SJSA1 (cell line): ENCODE results near the gene NRCAM. TPM values are rescaled to one million over a fixed set of nuclear protein-coding genes. Genes with fewer than 3 reads are reported as not detected.

Experiments
- DNase-seq, 2 experiments: peaks; one replicate each; pipeline ENCODE4 v3.0.0-alpha.2; 2015 to 2020; ENCODE audit warnings: low spot score in 2 of 2, low read depth in 1 of 2
- H3K27ac ChIP-seq: fragments of 250-450 bp; sonication (Bioruptor Pico); 2 replicates; pipeline ENCODE4 v1.5.1; 2020; ENCODE audit warnings: mild to moderate bottlenecking, moderate library complexity
- H3K27me3 ChIP-seq: fragments of 250-450 bp; sonication (Bioruptor Pico); replicated peaks from 2 replicates; pipeline ENCODE4 v1.5.1; 2020; ENCODE audit warnings: mild to moderate bottlenecking, moderate library complexity
- H3K36me3 ChIP-seq: fragments of 250-450 bp; sonication (Bioruptor Pico); 2 replicates; pipeline ENCODE4 v1.5.1; 2020; ENCODE audit warnings: mild to moderate bottlenecking
- H3K4me1 ChIP-seq: fragments of 250-450 bp; sonication (Bioruptor Pico); replicated peaks from 2 replicates; pipeline ENCODE4 v1.6.1; 2021; ENCODE audit warnings: mild to moderate bottlenecking
- H3K4me3 ChIP-seq: fragments of 250-450 bp; sonication (Bioruptor Pico); 2 replicates; pipeline ENCODE4 v1.5.1; 2020; ENCODE audit warnings: mild to moderate bottlenecking
- H3K9me3 ChIP-seq: fragments of 250-450 bp; sonication (Bioruptor Pico); replicated peaks from 2 replicates; pipeline ENCODE4 v1.5.1; 2020; ENCODE audit warnings: mild to moderate bottlenecking
- total RNA-seq: library from RNA; depleted of rRNA; stranded (reverse); fragments of >200 nt; shearing (Covaris generic); gene quantifications from 2 replicates; pipeline ENCODE4 v1.2.3, GENCODE V29; 2014

The NRCAM gene
- total RNA-seq, 1 experiment from 2014 or later: not detected

DNA sequence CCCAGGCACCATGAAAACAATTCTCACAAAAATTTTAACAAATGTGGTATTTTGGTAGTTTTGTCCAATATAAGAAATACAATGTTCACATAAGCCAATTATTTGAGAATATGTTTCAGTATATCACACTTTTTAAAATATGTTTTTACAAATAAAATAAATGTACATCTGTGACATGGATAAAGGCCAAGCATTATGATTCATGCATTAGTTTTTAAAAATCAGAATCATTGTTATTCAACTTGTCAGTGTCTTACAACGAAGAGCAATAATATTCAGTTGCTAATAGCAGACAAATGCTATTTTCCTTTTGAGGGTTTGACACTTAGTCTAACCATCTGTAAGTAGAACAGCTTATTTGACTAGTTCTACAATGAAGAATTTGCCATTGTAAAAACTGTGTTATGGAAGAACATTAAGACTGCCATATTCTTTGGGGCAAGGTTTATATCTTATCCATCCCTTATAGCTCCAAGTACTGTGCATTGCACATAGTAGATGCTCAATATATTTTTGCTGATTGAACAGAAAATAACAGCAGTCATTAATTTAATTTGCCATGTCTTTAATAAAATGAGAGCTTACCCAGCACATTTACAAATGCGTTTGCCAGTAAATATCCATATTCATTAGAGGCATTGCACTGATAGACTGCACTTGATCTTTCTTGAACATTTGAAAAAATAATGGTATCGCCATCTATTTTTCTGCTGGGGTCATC lies 258.7 kb downstream of the NRCAM start:
- Histone ChIP-seq H3K36me3 (no peaks in the 10 kb centered on the region), H3K9me3 (no peaks in the 10 kb centered on the region), H3K4me1 (0 out of 2 replicates have a peak, but pooled peaks cover 3% of the 10 kb centered on the region), H3K27me3 (peaks cover 4% of the 10 kb centered on the region; the same call in 1 of the 2 replicates), H3K4me3 (no peak overlapping the region), H3K27ac (no peak overlapping the region)
- DNase-seq: no peak

DNA sequence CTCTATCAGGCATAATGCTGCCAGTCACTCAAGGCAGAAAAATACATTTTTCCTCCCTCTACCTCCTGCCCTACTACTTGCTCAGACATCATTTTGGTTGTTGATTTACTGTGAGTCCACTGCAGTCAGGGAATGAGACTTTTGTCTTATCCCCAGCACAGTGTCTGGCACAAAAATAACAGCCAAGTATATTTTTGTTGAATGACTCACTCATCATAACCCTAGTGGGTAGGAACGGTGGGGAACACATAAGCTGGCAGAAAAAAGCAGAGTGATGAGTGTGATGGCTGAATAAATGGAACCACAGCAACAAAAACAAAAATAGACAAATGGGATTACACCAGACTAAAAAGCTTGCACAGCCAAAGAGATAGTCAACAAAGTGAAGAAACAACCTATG lies 260.2 kb downstream of the NRCAM start:
- DNase-seq: peak in 1 of 2 experiments; percentile 16
- Histone ChIP-seq H3K27me3 (0 out of 2 replicates have a peak, but pooled peaks cover 4% of the 10 kb centered on the region), H3K4me3 (no peak overlapping the region), H3K27ac (no peak overlapping the region), H3K4me1 (0 out of 2 replicates have a peak, but pooled peaks cover 3% of the 10 kb centered on the region), H3K9me3 (no peaks in the 10 kb centered on the region), H3K36me3 (no peaks in the 10 kb centered on the region)

DNA sequence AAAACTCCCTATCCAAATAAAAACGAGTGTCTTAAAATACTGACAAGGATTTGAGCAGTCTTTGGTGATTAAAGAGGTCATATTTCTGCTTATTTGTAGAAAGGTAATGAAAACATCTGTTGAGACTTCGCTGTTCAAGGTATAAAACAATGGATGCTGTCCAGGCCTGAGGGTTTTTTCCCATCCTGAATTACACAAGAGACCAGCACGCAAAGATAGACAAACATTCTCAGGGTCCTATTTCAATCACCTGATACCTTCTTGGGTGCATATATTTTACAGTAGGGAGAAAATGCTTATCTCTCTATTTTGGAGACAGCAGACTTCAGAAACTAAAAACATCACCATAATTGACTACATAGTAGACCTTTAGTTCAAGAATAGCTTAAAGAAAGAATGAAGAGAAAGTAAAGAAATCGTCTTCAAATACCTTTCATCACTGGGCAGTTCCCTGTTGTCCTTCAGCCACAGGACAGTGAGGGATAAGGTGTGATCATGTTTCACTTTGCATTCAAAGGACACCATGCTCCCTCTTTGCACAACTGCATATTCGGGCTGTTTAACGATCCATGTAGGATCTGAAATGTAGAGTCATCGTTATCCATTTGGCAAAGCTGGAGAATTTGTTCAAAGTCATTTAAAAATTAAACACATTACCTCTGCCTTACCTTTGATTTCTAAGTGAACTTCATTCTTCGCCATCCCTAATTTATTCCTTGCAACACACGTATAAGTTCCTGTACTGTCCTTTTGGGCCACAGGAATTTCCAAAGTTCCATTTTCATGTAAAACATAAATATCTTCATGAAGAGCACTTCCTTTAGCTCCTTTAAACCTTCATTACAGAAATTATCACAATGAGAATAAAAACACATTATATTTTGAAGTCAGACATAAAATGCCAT lies 262.4 kb downstream of the NRCAM start:
- no peaks in the 10 kb centered on the region for H3K36me3 ChIP-seq
- H3K27ac ChIP-seq: no peak overlapping the region
- H3K9me3 ChIP-seq: no peaks in the 10 kb centered on the region
- H3K27me3 ChIP-seq: peaks cover 3% of the 10 kb centered on the region; the same call in 1 of the 2 replicates
- 0 out of 2 replicates have a peak, but pooled peaks cover 3% of the 10 kb centered on the region for H3K4me1 ChIP-seq
- no peak overlapping the region for H3K4me3 ChIP-seq
- no peak for DNase-seq

DNA sequence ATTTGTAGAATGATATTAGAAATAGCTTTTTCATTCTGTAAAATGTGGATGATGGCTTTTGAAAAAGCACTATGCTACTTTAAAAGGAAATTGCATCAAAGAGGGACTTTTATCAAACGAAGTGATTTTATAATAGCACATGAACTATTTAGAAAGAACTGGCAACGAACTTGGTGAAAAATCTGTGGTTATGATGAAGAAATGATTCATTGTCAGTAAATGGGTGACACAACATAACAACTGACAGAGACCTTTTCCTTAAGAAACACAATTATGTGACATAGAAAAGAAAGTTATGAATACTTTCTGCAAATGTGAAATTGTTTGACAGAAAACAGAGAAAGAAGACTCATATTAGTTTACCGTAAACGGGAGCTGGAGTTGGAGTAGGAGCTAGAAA lies 265.3 kb downstream of the NRCAM start:
- Histone ChIP-seq H3K27me3 (peaks cover 3% of the 10 kb centered on the region; the same call in 1 of the 2 replicates), H3K4me1 (0 out of 2 replicates have a peak, but pooled peaks cover 1% of the 10 kb centered on the region), H3K36me3 (no peaks in the 10 kb centered on the region), H3K4me3 (no peak overlapping the region), H3K9me3 (no peaks in the 10 kb centered on the region), H3K27ac (no peak overlapping the region)
- DNase-seq: no peak

DNA sequence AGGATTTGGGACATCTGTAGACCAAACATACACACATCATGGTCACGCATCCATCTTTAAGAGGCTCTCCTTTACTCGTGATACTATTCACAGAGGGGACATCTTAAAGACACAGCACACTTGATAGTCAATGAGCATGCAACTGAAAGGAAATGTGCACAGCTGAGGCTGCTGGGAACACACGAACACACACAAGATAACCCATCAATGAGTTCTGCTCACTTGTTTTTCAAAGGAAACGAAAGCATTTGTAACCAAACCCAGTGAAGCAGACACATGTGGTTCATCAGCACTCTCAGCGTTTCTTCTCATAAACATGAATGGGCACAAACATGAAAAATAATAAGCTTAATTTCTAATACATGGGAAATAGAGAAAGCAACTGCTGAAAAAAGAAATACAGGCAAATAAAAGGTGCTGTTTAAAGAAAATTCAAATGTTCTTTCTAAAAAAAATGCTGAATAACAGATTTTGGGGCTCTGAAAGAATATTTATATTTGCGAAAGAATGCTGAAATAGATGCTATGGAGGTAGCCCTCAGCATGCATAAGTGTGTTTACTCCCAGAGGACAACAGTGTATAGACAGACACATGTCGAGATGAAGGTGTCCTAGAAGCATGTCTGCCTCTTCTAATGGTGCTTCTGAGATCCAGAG lies 266.4 kb downstream of the NRCAM start:
- no peak for DNase-seq
- H3K27ac ChIP-seq: no peak overlapping the region

DNA sequence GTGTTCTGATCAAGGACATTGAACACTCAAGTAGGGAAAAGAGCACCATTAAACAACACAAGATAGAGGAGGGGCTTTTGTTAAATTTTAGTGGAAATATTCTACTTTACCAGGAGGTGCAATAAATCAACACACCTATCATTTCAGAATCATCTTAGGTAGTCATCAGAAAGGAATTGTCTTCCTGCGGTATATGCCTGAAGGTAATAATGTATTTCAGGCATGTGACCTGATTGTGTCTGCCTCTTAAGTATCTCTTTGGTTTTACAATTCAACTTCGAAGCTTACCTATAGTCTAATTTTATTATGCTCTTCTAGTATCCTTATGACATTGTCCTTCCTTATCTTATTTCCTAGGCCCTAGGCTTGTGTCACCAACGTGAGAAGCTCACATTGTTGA lies 267.5 kb downstream of the NRCAM start:
- Histone ChIP-seq H3K27me3 (peaks cover 3% of the 10 kb centered on the region; the same call in 1 of the 2 replicates), H3K9me3 (no peaks in the 10 kb centered on the region), H3K4me3 (no peak overlapping the region), H3K4me1 (no peaks in the 10 kb centered on the region), H3K27ac (no peak overlapping the region), H3K36me3 (no peaks in the 10 kb centered on the region)
- DNase-seq: no peak

More for the DNA sequence above, 266.4 kb downstream of the NRCAM start:
- Histone ChIP-seq H3K9me3 (no peaks in the 10 kb centered on the region), H3K27me3 (peaks cover 3% of the 10 kb centered on the region; the same call in 1 of the 2 replicates), H3K36me3 (no peaks in the 10 kb centered on the region), H3K4me1 (no peaks in the 10 kb centered on the region), H3K4me3 (no peak overlapping the region)

DNA sequence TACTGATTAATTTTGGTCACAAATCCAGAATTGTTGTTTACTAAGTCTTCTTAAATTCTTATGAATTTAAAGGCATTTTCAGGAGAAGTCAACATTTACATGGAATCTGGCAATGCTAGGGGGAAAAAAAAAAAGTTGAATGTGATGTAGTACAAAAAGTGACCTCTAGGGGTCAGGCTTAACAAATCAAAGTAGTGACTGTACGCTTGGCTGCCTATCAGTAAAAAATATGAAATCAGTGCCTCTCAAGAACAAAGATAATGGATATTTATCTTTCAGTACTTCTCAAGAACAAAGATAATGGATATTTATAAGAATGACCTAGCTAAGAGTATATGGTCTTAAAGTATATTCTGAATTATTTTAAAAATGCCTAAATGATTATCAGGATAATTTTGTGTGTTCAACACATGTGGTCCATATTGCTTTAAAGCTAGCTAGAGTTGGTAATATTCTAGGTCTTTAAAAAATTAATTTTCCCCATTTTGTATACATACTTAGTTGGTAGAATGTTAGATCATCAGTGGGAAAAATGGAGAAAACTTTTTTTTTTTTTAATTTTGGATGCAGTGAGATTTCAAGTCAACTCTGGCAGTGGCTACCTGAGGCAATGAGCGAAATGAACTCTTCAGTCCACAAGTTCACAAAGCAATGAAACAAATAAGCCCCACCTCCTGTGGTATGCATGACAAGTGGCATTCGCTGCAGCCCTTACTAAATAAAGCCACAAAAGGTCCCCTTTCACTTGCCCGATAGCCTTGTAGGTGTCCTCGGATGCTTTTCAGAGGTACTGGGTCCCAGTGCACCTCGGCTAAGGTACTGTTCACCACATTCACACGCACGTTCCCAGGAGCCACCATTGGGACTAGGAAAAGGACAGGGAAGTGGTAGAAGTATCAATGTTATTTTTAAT lies 274.9 kb downstream of the NRCAM start:
- Histone ChIP-seq H3K27me3 (peaks cover 2% of the 10 kb centered on the region; the same call in 1 of the 2 replicates), H3K36me3 (no peaks in the 10 kb centered on the region), H3K9me3 (no peaks in the 10 kb centered on the region), H3K27ac (no peak overlapping the region), H3K4me3 (no peak overlapping the region), H3K4me1 (no peaks in the 10 kb centered on the region)
- peak in 1 of 2 experiments; percentile 45 for DNase-seq

DNA sequence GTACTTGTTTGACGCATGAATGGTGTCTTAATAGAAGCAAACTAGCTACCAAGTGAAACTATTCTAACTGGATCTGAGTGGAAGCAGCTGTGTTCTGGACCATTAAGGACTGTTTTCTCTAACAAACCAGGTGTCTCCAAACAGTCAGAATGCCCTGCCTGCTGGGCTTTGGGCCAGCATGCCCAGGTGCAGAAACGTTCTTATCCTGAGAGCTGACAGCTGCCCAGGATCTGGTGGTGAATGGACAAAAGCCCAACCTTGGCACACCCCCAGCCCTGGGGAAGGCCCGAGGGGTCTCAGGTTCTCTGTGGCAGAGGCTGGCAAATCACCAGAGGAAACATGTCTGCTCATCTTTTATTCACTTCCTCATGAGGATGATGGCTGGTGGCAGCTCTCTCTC lies 277.8 kb downstream of the NRCAM start:
- H3K4me3 ChIP-seq: no peak overlapping the region
- no peaks in the 10 kb centered on the region for H3K9me3 ChIP-seq
- H3K4me1 ChIP-seq: no peaks in the 10 kb centered on the region
- H3K27me3 ChIP-seq: peaks cover 17% of the 10 kb centered on the region
- no peak overlapping the region for H3K27ac ChIP-seq
- no peaks in the 10 kb centered on the region for H3K36me3 ChIP-seq
- DNase-seq: no peak

DNA sequence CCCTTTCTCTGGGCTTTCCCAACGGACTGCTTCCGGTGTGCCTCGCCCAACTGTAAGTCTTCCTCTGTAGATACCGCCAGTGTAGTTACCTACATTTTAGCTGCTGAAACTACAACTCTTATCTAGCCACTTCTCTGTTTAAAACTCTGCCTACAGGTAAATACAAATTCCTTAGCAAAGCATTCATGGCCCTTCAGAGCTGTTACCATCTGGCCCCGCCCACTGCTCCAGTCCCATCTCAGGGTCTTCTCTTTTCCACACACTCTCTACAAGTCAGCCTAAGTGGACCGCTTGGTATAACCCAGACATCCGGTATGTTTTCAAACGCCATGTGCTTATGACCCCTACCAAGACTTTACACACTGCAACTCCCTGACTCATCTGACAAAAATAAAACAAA lies 285.1 kb downstream of the NRCAM start:
- no peaks in the 10 kb centered on the region for H3K4me1 ChIP-seq
- H3K9me3 ChIP-seq: no peaks in the 10 kb centered on the region
- no peaks in the 10 kb centered on the region for H3K36me3 ChIP-seq
- H3K4me3 ChIP-seq: no peak overlapping the region
- H3K27me3 ChIP-seq: peaks cover 14% of the 10 kb centered on the region
- H3K27ac ChIP-seq: no peak overlapping the region
- DNase-seq: no peak

DNA sequence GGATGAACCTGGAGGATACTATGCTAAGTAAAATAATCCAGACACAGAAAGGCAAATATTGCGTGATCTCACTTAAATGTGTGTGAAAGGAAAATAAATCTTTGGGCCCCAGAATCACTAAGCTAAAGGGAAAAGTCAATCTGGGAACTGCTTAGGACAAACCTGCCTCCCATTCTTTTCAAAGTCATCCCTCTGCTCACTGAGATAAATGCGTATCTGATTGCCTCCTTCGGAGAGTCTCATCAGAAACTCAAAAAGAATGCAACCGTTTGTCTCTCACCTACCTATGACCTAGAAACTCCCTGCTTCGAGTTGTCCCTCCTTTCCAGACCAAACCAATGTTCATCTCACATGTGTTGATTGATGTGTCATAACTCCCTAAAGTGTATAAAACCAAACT lies 286.0 kb downstream of the NRCAM start:
- Histone ChIP-seq H3K9me3 (no peaks in the 10 kb centered on the region), H3K27ac (no peak overlapping the region), H3K4me3 (no peak overlapping the region), H3K4me1 (no peaks in the 10 kb centered on the region), H3K27me3 (peaks cover 10% of the 10 kb centered on the region), H3K36me3 (no peaks in the 10 kb centered on the region)
- DNase-seq: no peak

DNA sequence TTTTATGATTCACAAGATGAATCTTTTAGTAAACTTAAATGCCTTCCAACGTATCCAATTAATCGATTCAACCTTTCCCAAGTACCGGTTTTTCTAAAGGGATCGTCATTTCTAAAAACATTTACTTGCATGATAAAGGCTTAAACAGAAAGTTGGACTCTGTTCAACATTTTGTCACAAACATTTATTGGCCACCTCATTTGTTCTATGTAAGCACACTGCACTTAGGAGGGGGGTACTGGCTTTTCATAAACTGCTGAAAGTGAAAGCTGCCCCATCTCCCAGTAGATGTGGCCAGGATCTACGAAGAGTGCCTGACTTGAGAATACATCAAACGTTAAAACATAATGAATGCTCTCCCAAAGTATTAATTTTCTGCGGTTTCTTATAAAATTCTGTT lies 288.8 kb downstream of the NRCAM start:
- peak in 1 of 2 experiments; percentile 24 for DNase-seq
- H3K27me3 ChIP-seq: no peaks in the 10 kb centered on the region; the same call in none of the 2 replicates

DNA sequence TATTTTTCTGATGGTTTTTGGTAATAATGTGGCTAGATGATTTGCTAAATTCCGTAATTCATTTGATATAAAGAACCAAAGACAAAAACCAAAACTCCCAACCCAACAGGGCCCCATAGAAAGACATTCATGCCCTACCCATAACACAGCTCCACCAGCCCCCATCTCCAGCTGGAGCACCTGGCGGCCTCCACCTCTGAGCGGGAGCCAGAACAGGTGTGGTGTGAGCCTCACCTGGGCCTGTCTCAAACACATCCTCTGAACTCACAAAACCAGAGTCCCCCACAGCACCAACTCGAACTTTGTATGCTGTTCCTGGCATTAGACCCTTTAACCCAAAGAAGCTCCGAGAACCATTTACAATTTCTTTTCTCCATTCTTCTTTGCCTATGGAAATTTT lies 289.5 kb downstream of the NRCAM start:
- H3K27me3 ChIP-seq: no peaks in the 10 kb centered on the region; the same call in none of the 2 replicates
- DNase-seq: no peak
- no peak overlapping the region for H3K4me3 ChIP-seq
- H3K4me1 ChIP-seq: no peaks in the 10 kb centered on the region
- no peaks in the 10 kb centered on the region for H3K9me3 ChIP-seq
- H3K27ac ChIP-seq: no peak overlapping the region
- no peaks in the 10 kb centered on the region for H3K36me3 ChIP-seq

More for the DNA sequence above, 288.8 kb downstream of the NRCAM start:
- no peak overlapping the region for H3K4me3 ChIP-seq
- no peaks in the 10 kb centered on the region for H3K9me3 ChIP-seq
- H3K36me3 ChIP-seq: no peaks in the 10 kb centered on the region
- no peaks in the 10 kb centered on the region for H3K4me1 ChIP-seq
- H3K27ac ChIP-seq: no peak overlapping the region

DNA sequence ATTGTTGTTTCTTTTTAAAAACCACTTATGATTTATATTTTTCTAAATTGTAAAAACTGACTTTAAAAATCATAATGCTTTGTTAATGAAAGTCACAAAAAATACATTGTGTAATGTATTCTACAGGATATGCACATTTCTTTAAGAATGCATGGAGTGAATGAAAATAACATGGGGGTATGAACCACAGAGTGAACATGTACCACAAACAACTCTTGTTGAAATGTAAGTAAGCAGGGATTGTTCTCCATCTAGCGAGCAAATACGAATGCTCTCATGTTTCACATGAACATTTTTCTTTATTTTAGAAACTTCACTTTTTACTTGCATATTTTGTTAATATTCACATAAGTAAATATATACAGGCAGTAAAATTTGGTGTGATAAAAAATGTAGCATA lies 290.5 kb downstream of the NRCAM start:
- H3K9me3 ChIP-seq: no peaks in the 10 kb centered on the region
- H3K27ac ChIP-seq: no peak overlapping the region
- H3K36me3 ChIP-seq: no peaks in the 10 kb centered on the region
- no peaks in the 10 kb centered on the region; the same call in none of the 2 replicates for H3K27me3 ChIP-seq
- no peak overlapping the region for H3K4me3 ChIP-seq
- DNase-seq: no peak
- no peaks in the 10 kb centered on the region for H3K4me1 ChIP-seq
